K562 (cell line): ENCODE measurements around the gene HP1BP3. TPM values are rescaled to one million over a fixed set of nuclear protein-coding genes. Genes with fewer than 3 reads are reported as not detected.

ENCODE experiments used
- ATAC-seq: fragments of 200-7000 bp; cut with Tn5 transposase; 3 replicates; pipeline ENCODE4 v1.9.1; 2020; ENCODE audit warnings: moderate library complexity
- BruUV-seq: library from RNA; stranded (reverse); fragments of 400-500 nt; replicated peaks from 2 replicates; lab custom pipeline; 2021; lab: Mats Ljungman, UMichigan
- CTCF ChIA-PET: fragments of 300-600 bp; formaldehyde crosslinking; extraction: SDS; loops from one replicate; lab custom pipeline; 2021; ENCODE audit warnings: low intra/inter-chr PET ratio; lab: Yijun Ruan, JAX
- POLR2A ChIA-PET: fragments of 300-600, 350-650 bp; sonication (Branson Sonifier 250); formaldehyde crosslinking; extraction: SDS; loops from one replicate; lab custom pipeline; 2021; ENCODE audit warnings: antibody characterized with exemption, inconsistent platforms; lab: Yijun Ruan, JAX
- DNase-seq, 4 experiments: peaks; one replicate each; pipeline versions ENCODE4 v3.0.0 to v3.0.0-alpha.2; 2011 to 2018; ENCODE audit warnings: low spot score in 3 of 4, mixed read lengths in 3 of 4; ENCODE audit errors: extremely low read depth in 1 of 4
- FAIRE-seq: peaks from 2 replicates; lab custom pipeline; 2011; peaks lifted over from hg19 to GRCh38; lab: Jason Lieb, UNC
- H2AFZ ChIP-seq: 2 replicates; pipeline ENCODE4 v1.6.0; 2011; ENCODE audit warnings: low read depth, low read length, control low read depth, inconsistent platforms
- H3K27ac ChIP-seq: fragments of 200-600 bp; 3 replicates; pipeline ENCODE4 v1.8.0; 2011; ENCODE audit warnings: low read depth, mild to moderate bottlenecking, control low read depth, inconsistent platforms, low read length, moderate library complexity, mixed read lengths; ENCODE audit errors: extremely low read depth
- H3K27me3 ChIP-seq, 2 experiments: fragments of 300-600 bp in 1 of 2; 2 replicates in 1 of 2; 3 replicates in 1 of 2; pipeline versions ENCODE4 v1.6.0 to v1.8.0; 2011; ENCODE audit warnings: inconsistent platforms in 2 of 2, low read length in 2 of 2, mild to moderate bottlenecking in 1 of 2, mixed read lengths in 1 of 2, moderate library complexity in 1 of 2; ENCODE audit not compliant: control insufficient read depth in 2 of 2, insufficient read depth in 2 of 2
- H3K36me3 ChIP-seq: fragments of 300-600 bp; 3 replicates; pipeline ENCODE4 v1.8.0; 2011; ENCODE audit warnings: mild to moderate bottlenecking, low read length, inconsistent platforms; ENCODE audit not compliant: control insufficient read depth, insufficient read depth
- H3K4me1 ChIP-seq, 2 experiments: fragments of 200-600 bp in 1 of 2; replicated peaks in 1 of 2; 2 replicates in 1 of 2; 3 replicates in 1 of 2; pipeline versions ENCODE4 v1.5.1 to v1.8.0; 2011; ENCODE audit warnings: inconsistent platforms in 2 of 2, low read length in 2 of 2, mild to moderate bottlenecking in 1 of 2, mixed read lengths in 1 of 2, moderate library complexity in 1 of 2; ENCODE audit not compliant: control insufficient read depth in 2 of 2, insufficient read depth in 2 of 2
- H3K4me2 ChIP-seq: 2 replicates; pipeline ENCODE4 v1.6.1; 2011; ENCODE audit warnings: low read length, control low read depth, inconsistent platforms, mixed read lengths; ENCODE audit not compliant: insufficient read depth
- H3K4me3 ChIP-seq: fragments of 200-600 bp; sonication (generic), shearing (Covaris generic); 2 replicates; pipeline ENCODE4 v1.5.1; 2016; ENCODE audit warnings: control low read depth, inconsistent platforms
- H3K79me2 ChIP-seq: fragments of 200-600 bp; 3 replicates; pipeline ENCODE4 v1.8.0; 2011; ENCODE audit warnings: low read length, inconsistent platforms; ENCODE audit not compliant: control insufficient read depth, insufficient read depth
- H3K9ac ChIP-seq, 2 experiments: 2 replicates each; pipeline versions ENCODE4 v1.6.0 to v1.6.1; 2011; ENCODE audit warnings: low read depth in 2 of 2, low read length in 2 of 2, control low read depth in 1 of 2, inconsistent platforms in 1 of 2, mild to moderate bottlenecking in 1 of 2, mixed read lengths in 1 of 2; ENCODE audit not compliant: insufficient read depth in 1 of 2
- H3K9me1 ChIP-seq: one replicate; pipeline ENCODE4 v1.6.0; 2011; ENCODE audit warnings: inconsistent platforms, mild to moderate bottlenecking, low read length, moderate library complexity; ENCODE audit not compliant: control insufficient read depth, insufficient read depth
- H3K9me3 ChIP-seq: replicated peaks from 2 replicates; pipeline ENCODE4 v1.5.1; 2011; ENCODE audit warnings: low read depth, low read length, inconsistent platforms; ENCODE audit not compliant: control insufficient read depth, insufficient read depth
- H4K20me1 ChIP-seq: replicated peaks from 2 replicates; pipeline ENCODE4 v1.6.1; 2011; ENCODE audit warnings: low read length, inconsistent platforms, mixed read lengths; ENCODE audit not compliant: control insufficient read depth, insufficient read depth
- ARNT ChIP-seq, 2 experiments: fragments of 450-650 bp; IDR thresholded peaks; 2 replicates each; pipeline ENCODE4 v1.6.1; 2016; ENCODE audit warnings: mild to moderate bottlenecking in 1 of 2
- ETV1 ChIP-seq: fragments of 450-650 bp; conservative IDR thresholded peaks from 2 replicates; pipeline ENCODE4 v1.6.1; 2016; ENCODE audit warnings: missing genetic modification characterization, control low read depth, low read depth, missing compliant biosample characterization
- HIVEP1 ChIP-seq: fragments of 250-450 bp; sonication (Bioruptor Pico); IDR thresholded peaks from 2 replicates; pipeline ENCODE4 v1.4.0; 2020; ENCODE audit warnings: mild to moderate bottlenecking
- KLF1 ChIP-seq: fragments of 450-650 bp; IDR thresholded peaks from 2 replicates; pipeline ENCODE4 v1.6.1; 2016; ENCODE audit warnings: missing genetic modification characterization, missing compliant biosample characterization
- MTA1 ChIP-seq: fragments of 450-650 bp; IDR thresholded peaks from 2 replicates; pipeline ENCODE4 v1.6.1; 2017; ENCODE audit warnings: borderline replicate concordance
- SMAD2 ChIP-seq: fragments of 150-350 bp; IDR thresholded peaks from 2 replicates; pipeline ENCODE4 v1.6.1; 2014; ENCODE audit warnings: low read depth, mild to moderate bottlenecking, low read length
- ZBTB2 ChIP-seq: fragments of 450-650 bp; IDR thresholded peaks from 2 replicates; pipeline ENCODE4 v1.6.1; 2016; ENCODE audit warnings: antibody characterized with exemption
- ZNF184 ChIP-seq: sonication (generic); formaldehyde crosslinking; IDR thresholded peaks from 2 replicates; pipeline ENCODE4 v1.5.0; 2020; ENCODE audit warnings: missing genetic modification reagents
- ZNF518B ChIP-seq: fragments of 250-450 bp; sonication (Bioruptor Pico); IDR thresholded peaks from 2 replicates; pipeline ENCODE4 v1.5.0; 2021; ENCODE audit warnings: mild to moderate bottlenecking, moderate library complexity
- ZNF76 ChIP-seq: fragments of 250-450 bp; sonication (Bioruptor Pico); IDR thresholded peaks from 2 replicates; pipeline ENCODE4 v1.4.0; 2020; ENCODE audit warnings: mild to moderate bottlenecking, moderate library complexity, borderline replicate concordance
- WGBS: fragments of 100-300 bp; shearing (Covaris generic); methylation state at CpG from one replicate; pipeline ENCODE4 v1.1.6; 2016; ENCODE audit warnings: low coverage, mixed read lengths; ENCODE audit not compliant: insufficient coverage; ENCODE audit errors: missing lambda C conversion rate; 5-methylcytosine and 5-hydroxymethylcytosine counted together
- in situ Hi-C: fragments of 300-500 bp; cut with MboI; formaldehyde crosslinking; loops from 4 replicates; pipeline ENCODE4 v1.15.0; 2018; ENCODE audit warnings: inconsistent platforms, mixed read lengths
- intact Hi-C: fragments of 100-400 bp; cut with micrococcal nuclease; formaldehyde crosslinking; loops from 2 replicates; pipeline ENCODE4 v1.14.2; 2022
- polyA plus RNA-seq, 8 experiments: library from polyadenylated mRNA; depleted of rRNA in 4 of 8; stranded (reverse) in 5 of 8; unstranded in 3 of 8; fragments of >200 nt; fragmentation: Nextera tagmentation in 2 of 8; fragmentation: Illumina TruSeq in 1 of 8; extraction: Ambion mirVana in 2 of 8; extraction: Trizol in 1 of 8; gene quantifications; 2 replicates each; pipeline versions ENCODE4 v1.2.1 to v1.2.3, GENCODE V29; 2011 to 2014; ENCODE audit warnings: inconsistent platforms in 1 of 8, missing spikeins in 1 of 8
- total RNA-seq, 7 experiments: library from RNA; depleted of rRNA in 6 of 7; stranded (reverse); fragments of >200 nt in 6 of 7; fragmentation: Illumina TruSeq in 2 of 7; extraction: Trizol in 2 of 7; gene quantifications; 2 replicates each; pipeline versions ENCODE4 v1.2.1 to v1.2.3, GENCODE V29; 2011 to 2021; ENCODE audit warnings: low replicate concordance in 1 of 7

Gene HP1BP3
- total and polyA plus RNA-seq, 9 of the 15 experiments (the other 6 are each of a cell fraction or from before 2014, with no cell fraction given) = 57.3 to 513 (median 240) TPM

- ChIA-PET POLR2A (interaction anchor here (0.7 to 1.8 kb wide), 7 partner anchors 8 to 618 kb away, joined by 3 to 5 read pairs (median 3); no protein-coding TSS in a partner anchor), CTCF (no interaction called here)
- Histone ChIP-seq H3K4me3 (no peak overlapping the region), H3K9me1 (no peaks in the 10 kb centered on the region), H3K27ac (no peak overlapping the region), H3K27me3 (no peaks in the 10 kb centered on the region), H3K9ac (no peak overlapping the region), H4K20me1 (no peaks in the 10 kb centered on the region), H3K4me2 (no peak overlapping the region), H2AFZ (no peak overlapping the region), H3K36me3 (peaks cover 12% of the 10 kb centered on the region; the same call in 2 of the 3 replicates), H3K9me3 (no peaks in the 10 kb centered on the region), H3K4me1 (no peaks in the 10 kb centered on the region), H3K79me2 (no peaks in the 10 kb centered on the region)
- FAIRE-seq (no peak), DNase-seq (no peak), ATAC-seq (no peak)
- intact Hi-C loops = no loop called here
- in situ Hi-C loops = no loop called here
- TF ChIP-seq ZBTB2 = no peak
- no peak for TF ChIP-seq KLF1 (tag)
- TF ChIP-seq SMAD2 = no peak
- no peak for TF ChIP-seq ETV1 (tag)
- no peak for TF ChIP-seq ARNT (IDR thresholded peaks at IDR 0.05)
- no peak for TF ChIP-seq ZNF518B
- TF ChIP-seq HIVEP1 = no peak
- TF ChIP-seq ZNF76 = no peak
- TF ChIP-seq MTA1 = no peak
- TF ChIP-seq ZNF184 = no peak
- WGBS = 91% methylated on average over 2 of the region's 2 CpGs
- no TSS peak for BruUV-seq
These were observed 43.3 kb upstream of the HP1BP3 start for GRCh38 chr1:20830378-20830777.
